ENCODE data around the gene RNU4-1.
"Not testable (repeated sequence)": the region's sequence is repeated elsewhere in the genome, so short reads cannot be mapped to it uniquely, and the experiment has no call there.

RNU4-1 gene

GRCh38 chr12:120247621-120248030, 45.4 kb downstream of the RNU4-1 start:
- no peak for TF ChIP-seq CTCF (IDR thresholded peaks at IDR 0.05; ENCODE audit: low read length, missing control alignments)
- peak; percentile 51 for DNase-seq (ENCODE audit: low read depth)
- H3K4me3 ChIP-seq (replicated peaks; ENCODE audit: low read depth, low read length): no peak overlapping the region

- DNase-seq (ENCODE audit: low read depth): no peak
- no peak for TF ChIP-seq CTCF (IDR thresholded peaks at IDR 0.05; ENCODE audit: low read length, missing control alignments)
- H3K4me3 ChIP-seq (replicated peaks; ENCODE audit: low read depth, low read length): no peak overlapping the region
These were observed 45.9 kb downstream of the RNU4-1 start for GRCh38 chr12:120247183-120247582.

- DNase-seq (ENCODE audit: low read depth); H3K4me3 ChIP-seq (replicated peaks; ENCODE audit: low read depth, low read length): not testable (repeated sequence)
These were observed 46.3 kb downstream of the RNU4-1 start for GRCh38 chr12:120246705-120247104.

Data from fibroblast of pulmonary artery (primary cell).